H9 (cell line): ENCODE data around the gene TTC7B. TPM values are rescaled to one million over a fixed set of nuclear protein-coding genes. Genes with fewer than 3 reads are reported as not detected.

Experiments used
- DNase-seq: peaks from one replicate; pipeline ENCODE4 v3.0.0-alpha.2; 2017
- H2AFZ ChIP-seq: one replicate; pipeline ENCODE4 v1.6.1; 2013; ENCODE audit warnings: mild to moderate bottlenecking, low read length, control low read depth, moderate library complexity
- H2AK5ac ChIP-seq: 2 replicates; pipeline ENCODE4 v1.6.1; 2013; ENCODE audit warnings: low read length, control low read depth, mixed read lengths; ENCODE audit not compliant: insufficient read length
- H2BK120ac ChIP-seq: one replicate; pipeline ENCODE4 v1.6.1; 2013; ENCODE audit warnings: low read depth, mild to moderate bottlenecking, low read length, control low read depth, inconsistent platforms; ENCODE audit not compliant: poor library complexity, severe bottlenecking
- H2BK12ac ChIP-seq: 2 replicates; pipeline ENCODE4 v1.6.1; 2013; ENCODE audit warnings: low read length, control low read depth, mixed read lengths, low read depth; ENCODE audit not compliant: insufficient read length
- H2BK15ac ChIP-seq: 2 replicates; pipeline ENCODE4 v1.6.1; 2013; ENCODE audit warnings: low read depth, low read length, control low read depth
- H2BK20ac ChIP-seq: one replicate; pipeline ENCODE4 v1.6.1; 2013; ENCODE audit warnings: low read depth, mild to moderate bottlenecking, low read length, control low read depth, inconsistent platforms; ENCODE audit not compliant: poor library complexity, severe bottlenecking
- H2BK5ac ChIP-seq: 2 replicates; pipeline ENCODE4 v1.6.1; 2013; ENCODE audit warnings: low read length, control low read depth, mixed read lengths; ENCODE audit not compliant: insufficient read length
- H3K14ac ChIP-seq: 2 replicates; pipeline ENCODE4 v1.6.1; 2013; ENCODE audit warnings: low read length, control low read depth; ENCODE audit not compliant: insufficient read depth
- H3K18ac ChIP-seq: 2 replicates; pipeline ENCODE4 v1.6.1; 2013; ENCODE audit warnings: low read depth, mild to moderate bottlenecking, mixed read lengths, low read length, control low read depth; ENCODE audit not compliant: insufficient read length
- H3K23ac ChIP-seq: 2 replicates; pipeline ENCODE4 v1.6.1; 2013; ENCODE audit warnings: low read length, control low read depth, mixed read lengths, low read depth; ENCODE audit not compliant: insufficient read length
- H3K23me2 ChIP-seq: 2 replicates; pipeline ENCODE4 v1.6.1; 2013; ENCODE audit warnings: low read depth, mild to moderate bottlenecking, mixed read lengths, low read length, control low read depth; ENCODE audit not compliant: insufficient read length, poor library complexity, severe bottlenecking
- H3K27ac ChIP-seq: 2 replicates; pipeline ENCODE4 v1.5.1; 2013; ENCODE audit warnings: low read length, control low read depth, mixed read lengths, low read depth; ENCODE audit not compliant: insufficient read length
- H3K27me3 ChIP-seq: 2 replicates; pipeline ENCODE4 v1.6.1; 2013; ENCODE audit warnings: low read length, control low read depth, inconsistent platforms; ENCODE audit not compliant: insufficient read depth
- H3K4ac ChIP-seq: 2 replicates; pipeline ENCODE4 v1.6.1; 2013; ENCODE audit warnings: low read depth, mild to moderate bottlenecking, control low read depth, inconsistent platforms, low read length, moderate library complexity
- H3K4me1 ChIP-seq: 2 replicates; pipeline ENCODE4 v1.6.1; 2013; ENCODE audit warnings: low read length, control low read depth, inconsistent platforms; ENCODE audit not compliant: insufficient read depth
- H3K4me2 ChIP-seq: 2 replicates; pipeline ENCODE4 v1.6.1; 2013; ENCODE audit warnings: low read length, control low read depth, mixed read lengths; ENCODE audit not compliant: insufficient read length, insufficient read depth
- H3K56ac ChIP-seq: 2 replicates; pipeline ENCODE4 v1.6.1; 2013; ENCODE audit warnings: low read depth, mild to moderate bottlenecking, mixed read lengths, low read length, control low read depth; ENCODE audit not compliant: insufficient read length
- H3K79me1 ChIP-seq: 2 replicates; pipeline ENCODE4 v1.6.1; 2013; ENCODE audit warnings: low read depth, mild to moderate bottlenecking, moderate library complexity, low read length, control low read depth, inconsistent platforms; ENCODE audit not compliant: insufficient read depth, poor library complexity, severe bottlenecking
- H3K79me2 ChIP-seq: 2 replicates; pipeline ENCODE4 v1.6.1; 2013; ENCODE audit warnings: low read length, control low read depth, inconsistent platforms; ENCODE audit not compliant: insufficient read depth
- H3K9ac ChIP-seq: 2 replicates; pipeline ENCODE4 v1.6.1; 2013; ENCODE audit warnings: low read length, control low read depth, mixed read lengths; ENCODE audit not compliant: insufficient read length; ENCODE audit errors: extremely low read depth
- H3K9me3 ChIP-seq: one replicate; pipeline ENCODE4 v1.6.1; 2013; ENCODE audit warnings: low read depth, low read length, inconsistent platforms; ENCODE audit not compliant: control insufficient read depth
- H3T11ph ChIP-seq: one replicate; pipeline ENCODE4 v1.6.1; 2013; ENCODE audit warnings: mild to moderate bottlenecking, low read length, control low read depth, inconsistent platforms
- H4K20me1 ChIP-seq: one replicate; pipeline ENCODE4 v1.6.1; 2013; ENCODE audit not compliant: control insufficient read depth, insufficient read length, insufficient read depth
- H4K5ac ChIP-seq: 2 replicates; pipeline ENCODE4 v1.6.1; 2013; ENCODE audit warnings: low read depth, mild to moderate bottlenecking, mixed read lengths, low read length, control low read depth; ENCODE audit not compliant: insufficient read length
- H4K8ac ChIP-seq: replicated peaks from 2 replicates; pipeline ENCODE4 v1.6.1; 2013; ENCODE audit warnings: low read length, control low read depth, mixed read lengths, low read depth; ENCODE audit not compliant: insufficient read length
- H4K91ac ChIP-seq: 2 replicates; pipeline ENCODE4 v1.6.1; 2013; ENCODE audit warnings: low read depth, mild to moderate bottlenecking, moderate library complexity, mixed read lengths, low read length, control low read depth; ENCODE audit not compliant: insufficient read length
- H3K27ac Mint-ChIP-seq, 3 experiments: 2 replicates in 2 of 3; 3 replicates in 1 of 3; pipeline ENCODE4 v1.8.0; 2020 to 2021; ENCODE audit warnings: mixed read lengths in 3 of 3, mild to moderate bottlenecking in 1 of 3, moderate library complexity in 1 of 3
- H3K27me3 Mint-ChIP-seq: 2 replicates; pipeline ENCODE4 v1.8.0; 2021; ENCODE audit warnings: low read depth, mild to moderate bottlenecking, moderate library complexity, mixed read lengths
- H3K36me3 Mint-ChIP-seq, 3 experiments: 2 replicates in 2 of 3; 3 replicates in 1 of 3; pipeline ENCODE4 v1.8.0; 2020 to 2021; ENCODE audit warnings: low read depth in 3 of 3, mixed read lengths in 3 of 3; ENCODE audit not compliant: insufficient read depth in 1 of 3
- H3K4me1 Mint-ChIP-seq, 2 experiments: 2 replicates each; pipeline ENCODE4 v1.8.0; 2020; ENCODE audit warnings: mixed read lengths in 2 of 2
- H3K4me3 Mint-ChIP-seq, 2 experiments: 2 replicates in 1 of 2; 3 replicates in 1 of 2; pipeline ENCODE4 v1.8.0; 2020 to 2021; ENCODE audit warnings: mild to moderate bottlenecking in 2 of 2, mixed read lengths in 2 of 2, moderate library complexity in 1 of 2
- H3K9me3 Mint-ChIP-seq, 2 experiments: 2 replicates in 1 of 2; 3 replicates in 1 of 2; pipeline ENCODE4 v1.8.0; 2020; ENCODE audit warnings: mild to moderate bottlenecking in 2 of 2, mixed read lengths in 2 of 2, moderate library complexity in 1 of 2
- WGBS: extraction: QIAGEN DNeasy Blood & Tissue Kit; methylation state at CpG from one replicate; pipeline ENCODE4 v1.1.7; 2013; ENCODE audit warnings: missing lambda C conversion rate, low lambda C conversion rate, mixed read lengths; ENCODE audit not compliant: insufficient read length; ENCODE audit errors: extremely low coverage; 5-methylcytosine and 5-hydroxymethylcytosine counted together
- total RNA-seq: library from RNA; stranded (reverse); gene quantifications from 2 replicates; pipeline ENCODE4 v1.2.1, GENCODE V29; 2021
- TF ChIP-seq, protein P1 (sequence below): fragments of 200-600 bp; sonication (generic); conservative IDR thresholded peaks from 3 replicates; pipeline ENCODE4 v1.8.0; 2021; ENCODE audit warnings: antibody characterized with exemption, mild to moderate bottlenecking

TTC7B gene
- total RNA-seq, 1 experiment from 2014 or later: 33.7 TPM

- TF ChIP-seq, protein P1, sequence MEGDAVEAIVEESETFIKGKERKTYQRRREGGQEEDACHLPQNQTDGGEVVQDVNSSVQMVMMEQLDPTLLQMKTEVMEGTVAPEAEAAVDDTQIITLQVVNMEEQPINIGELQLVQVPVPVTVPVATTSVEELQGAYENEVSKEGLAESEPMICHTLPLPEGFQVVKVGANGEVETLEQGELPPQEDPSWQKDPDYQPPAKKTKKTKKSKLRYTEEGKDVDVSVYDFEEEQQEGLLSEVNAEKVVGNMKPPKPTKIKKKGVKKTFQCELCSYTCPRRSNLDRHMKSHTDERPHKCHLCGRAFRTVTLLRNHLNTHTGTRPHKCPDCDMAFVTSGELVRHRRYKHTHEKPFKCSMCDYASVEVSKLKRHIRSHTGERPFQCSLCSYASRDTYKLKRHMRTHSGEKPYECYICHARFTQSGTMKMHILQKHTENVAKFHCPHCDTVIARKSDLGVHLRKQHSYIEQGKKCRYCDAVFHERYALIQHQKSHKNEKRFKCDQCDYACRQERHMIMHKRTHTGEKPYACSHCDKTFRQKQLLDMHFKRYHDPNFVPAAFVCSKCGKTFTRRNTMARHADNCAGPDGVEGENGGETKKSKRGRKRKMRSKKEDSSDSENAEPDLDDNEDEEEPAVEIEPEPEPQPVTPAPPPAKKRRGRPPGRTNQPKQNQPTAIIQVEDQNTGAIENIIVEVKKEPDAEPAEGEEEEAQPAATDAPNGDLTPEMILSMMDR: no peak
- Mint-ChIP-seq H3K36me3 (peaks cover 0 to 13% (median 7%) of the 10 kb centered on the region in 3 experiments; a peak in 5 of 7 replicates), H3K27ac (peak overlapping the region in 2 of 3 experiments; percentile 5 to 87; a peak in 3 of 7 replicates), H3K4me3 (no peak overlapping the region), H3K9me3 (peaks cover 0 to 4% of the 10 kb centered on the region in 2 experiments; a peak in 2 of 5 replicates), H3K4me1 (peaks cover 23 to 33% of the 10 kb centered on the region in 2 experiments), H3K27me3 (no peaks in the 10 kb centered on the region)
- Histone ChIP-seq H3K56ac (no peak overlapping the region), H3K14ac (no peak overlapping the region), H3K79me1 (no peaks in the 10 kb centered on the region), H3K18ac (no peak overlapping the region), H3K4me2 (no peak overlapping the region), H3K23ac (no peak overlapping the region), H3T11ph (no peak overlapping the region), H2BK15ac (no peak overlapping the region), H3K4me1 (peaks cover 9% of the 10 kb centered on the region; the same call in 1 of the 2 replicates), H2BK20ac (no peak overlapping the region), H2AK5ac (no peak overlapping the region), H2AFZ (no peak overlapping the region), H3K27me3 (no peaks in the 10 kb centered on the region), H2BK120ac (no peak overlapping the region), H3K23me2 (no peaks in the 10 kb centered on the region), H2BK12ac (no peak overlapping the region), H3K9ac (no peak overlapping the region), H3K79me2 (no peaks in the 10 kb centered on the region), H3K27ac (no peak overlapping the region), H4K5ac (no peak overlapping the region), H4K91ac (no peak overlapping the region), H3K9me3 (no peaks in the 10 kb centered on the region), H4K8ac (no peak overlapping the region), H2BK5ac (no peak overlapping the region), H3K4ac (no peak overlapping the region), H4K20me1 (no peaks in the 10 kb centered on the region)
- no peak for DNase-seq
- no CpG with 5 or more reads among the region's 12 CpGs for WGBS
Measured at GRCh38 chr14:90630171-90630806, 185.9 kb downstream of the TTC7B start.
